Measurements from ENCODE around the gene SNX14.
"Not testable (repeated sequence)": the region's sequence is repeated elsewhere in the genome, so short reads cannot be mapped to it uniquely, and the experiment has no call there.

Gene SNX14, protein sequence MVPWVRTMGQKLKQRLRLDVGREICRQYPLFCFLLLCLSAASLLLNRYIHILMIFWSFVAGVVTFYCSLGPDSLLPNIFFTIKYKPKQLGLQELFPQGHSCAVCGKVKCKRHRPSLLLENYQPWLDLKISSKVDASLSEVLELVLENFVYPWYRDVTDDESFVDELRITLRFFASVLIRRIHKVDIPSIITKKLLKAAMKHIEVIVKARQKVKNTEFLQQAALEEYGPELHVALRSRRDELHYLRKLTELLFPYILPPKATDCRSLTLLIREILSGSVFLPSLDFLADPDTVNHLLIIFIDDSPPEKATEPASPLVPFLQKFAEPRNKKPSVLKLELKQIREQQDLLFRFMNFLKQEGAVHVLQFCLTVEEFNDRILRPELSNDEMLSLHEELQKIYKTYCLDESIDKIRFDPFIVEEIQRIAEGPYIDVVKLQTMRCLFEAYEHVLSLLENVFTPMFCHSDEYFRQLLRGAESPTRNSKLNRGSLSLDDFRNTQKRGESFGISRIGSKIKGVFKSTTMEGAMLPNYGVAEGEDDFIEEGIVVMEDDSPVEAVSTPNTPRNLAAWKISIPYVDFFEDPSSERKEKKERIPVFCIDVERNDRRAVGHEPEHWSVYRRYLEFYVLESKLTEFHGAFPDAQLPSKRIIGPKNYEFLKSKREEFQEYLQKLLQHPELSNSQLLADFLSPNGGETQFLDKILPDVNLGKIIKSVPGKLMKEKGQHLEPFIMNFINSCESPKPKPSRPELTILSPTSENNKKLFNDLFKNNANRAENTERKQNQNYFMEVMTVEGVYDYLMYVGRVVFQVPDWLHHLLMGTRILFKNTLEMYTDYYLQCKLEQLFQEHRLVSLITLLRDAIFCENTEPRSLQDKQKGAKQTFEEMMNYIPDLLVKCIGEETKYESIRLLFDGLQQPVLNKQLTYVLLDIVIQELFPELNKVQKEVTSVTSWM

DNA sequence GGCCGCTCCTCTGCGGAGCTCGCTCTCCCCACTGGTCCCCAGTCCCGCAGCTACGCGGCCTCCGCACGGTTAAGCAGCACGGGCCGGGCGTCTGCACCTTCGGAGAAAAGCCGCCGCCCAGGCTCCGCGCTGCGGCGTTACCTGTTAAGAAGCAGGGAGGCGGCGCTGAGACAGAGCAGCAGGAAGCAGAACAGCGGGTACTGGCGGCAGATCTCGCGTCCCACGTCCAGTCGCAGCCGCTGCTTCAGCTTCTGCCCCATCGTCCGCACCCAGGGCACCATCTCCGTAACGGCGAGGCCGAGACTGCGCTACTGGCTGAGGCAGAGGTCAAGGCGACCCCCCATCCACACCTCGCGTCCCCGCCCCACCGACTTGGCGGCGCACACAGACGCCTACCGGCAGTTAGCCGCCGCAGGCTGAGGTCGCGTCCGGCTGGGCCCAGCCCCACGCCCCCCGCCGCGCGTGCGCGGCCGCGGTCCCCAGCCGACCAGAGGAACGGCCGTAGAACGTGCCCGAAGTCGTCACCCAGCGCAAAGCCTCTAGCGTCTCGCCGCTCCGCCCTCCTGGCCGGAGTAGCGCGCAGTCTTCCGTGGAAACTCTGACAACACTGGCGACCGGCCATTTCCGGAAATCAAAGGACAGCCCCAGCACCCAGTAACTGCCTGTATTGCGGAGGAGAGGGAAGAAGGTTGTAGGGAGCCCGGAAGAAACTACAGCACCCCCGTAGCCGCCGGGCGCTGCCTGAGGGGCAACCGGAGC, at the start of gene SNX14:
SNX14 (minus strand) TSS at position 421 of the 759 bp plus-strand sequence; CDS start at position 281, 140 bp downstream.
- DNase-seq (ENCODE audit: low spot score) = peak; percentile 73

DNA sequence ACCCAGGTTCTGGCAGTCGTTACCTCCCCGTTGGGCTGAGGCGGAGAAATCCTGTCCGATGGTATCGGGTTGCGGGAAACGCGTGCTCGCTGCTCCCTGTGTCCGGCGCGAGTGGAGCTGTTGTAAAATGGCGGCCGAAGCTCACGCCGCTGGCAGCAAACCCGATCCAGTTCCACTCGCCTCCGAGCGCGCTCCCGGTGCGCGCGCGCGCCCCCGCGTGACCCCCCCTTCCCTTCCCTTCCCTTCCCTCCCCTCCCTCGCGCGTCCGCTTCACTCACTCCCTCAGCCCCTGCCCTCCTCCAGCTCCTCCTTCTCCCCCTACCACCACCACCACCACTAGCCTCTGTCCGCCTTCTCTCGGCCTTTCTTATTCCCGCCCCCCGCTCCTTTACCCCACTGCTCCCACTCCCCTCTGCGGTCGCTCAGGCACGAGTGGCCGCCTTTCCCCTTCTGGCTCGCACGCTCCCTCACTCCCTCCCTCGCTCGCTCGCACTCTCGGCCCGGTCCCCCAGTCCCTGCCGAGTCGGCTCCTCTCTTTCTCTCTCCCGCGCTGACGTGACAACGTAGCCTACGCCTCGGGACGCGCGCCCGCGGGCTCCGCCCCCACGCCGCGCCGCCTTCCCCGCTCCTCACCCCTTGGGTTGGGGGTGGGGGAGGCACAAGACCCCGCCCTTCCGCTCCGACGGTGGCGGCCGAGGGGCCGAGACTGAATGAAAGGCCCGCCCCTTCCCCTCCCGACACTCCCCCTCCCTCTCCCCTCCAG, 49.3 kb upstream of the SNX14 start, which contains the start of gene SYNCRIP:
SYNCRIP (minus strand) TSS at position 113 of the 763 bp plus-strand sequence. CDS start 1,447 bp downstream, outside the sequence.
- DNase-seq (ENCODE audit: low spot score) = peak; percentile 98

DNA sequence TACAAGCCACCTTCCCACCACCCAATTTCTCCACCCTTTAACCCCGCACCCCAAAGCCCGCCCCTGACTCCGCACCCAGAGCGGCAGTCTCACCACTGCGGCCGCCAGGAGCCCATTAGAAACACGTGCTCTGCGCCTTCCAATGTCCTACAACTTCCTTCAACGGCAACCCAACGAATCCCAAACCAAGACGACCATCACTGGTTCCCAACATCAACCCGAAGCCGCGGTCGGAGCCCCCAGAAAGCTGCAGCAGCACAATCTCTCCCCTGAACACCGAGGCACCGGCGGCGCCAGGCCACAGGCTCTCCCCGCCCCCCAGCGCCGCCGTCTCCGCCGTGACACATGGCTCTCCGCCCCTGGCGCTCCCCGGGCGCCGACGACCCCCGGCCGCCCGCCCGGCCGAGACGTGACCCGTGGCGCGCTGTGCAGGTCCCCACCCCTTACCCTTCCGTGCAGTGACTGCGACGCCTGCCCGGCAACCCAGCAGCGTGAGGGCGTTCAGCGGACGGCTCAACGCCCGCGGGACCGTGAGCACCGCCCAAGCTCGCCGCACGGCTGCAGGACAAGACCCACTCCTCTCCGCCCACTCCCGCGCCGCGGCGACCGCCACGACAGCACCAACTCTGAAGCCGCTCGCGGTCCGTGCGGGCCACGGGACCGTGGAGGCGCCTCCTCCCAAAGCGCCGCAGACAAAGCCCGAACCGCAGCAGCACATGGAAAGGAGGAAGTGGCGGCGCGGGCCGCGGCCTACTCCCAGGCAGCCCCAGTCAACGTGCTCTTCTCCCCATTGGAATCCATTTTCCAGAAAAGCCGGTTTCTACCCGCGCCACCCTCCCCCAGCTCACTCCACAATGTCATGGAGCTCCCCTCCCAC, 48.5 kb upstream of the SNX14 start:
- DNase-seq (ENCODE audit: low spot score) = peak; percentile 37

DNA sequence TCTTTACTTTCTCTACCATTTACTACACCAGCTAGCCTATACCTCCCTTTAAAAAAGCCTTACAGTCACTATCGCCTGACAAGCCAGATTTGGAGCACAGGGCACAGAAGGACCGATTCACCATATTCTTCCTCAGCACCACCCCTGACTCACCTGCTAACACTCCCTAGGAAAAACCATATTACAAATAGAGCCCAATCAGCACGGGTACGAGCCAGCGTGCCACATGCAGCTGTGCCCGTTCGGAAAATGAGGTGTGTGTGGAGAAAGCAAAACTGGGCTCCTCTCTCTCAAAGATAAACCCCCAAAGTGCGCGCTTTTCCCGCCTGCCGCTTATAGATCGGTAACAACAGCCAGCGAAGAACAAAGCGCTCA, 47.9 kb upstream of the SNX14 start:
- no peak for DNase-seq (ENCODE audit: low spot score)

DNA sequence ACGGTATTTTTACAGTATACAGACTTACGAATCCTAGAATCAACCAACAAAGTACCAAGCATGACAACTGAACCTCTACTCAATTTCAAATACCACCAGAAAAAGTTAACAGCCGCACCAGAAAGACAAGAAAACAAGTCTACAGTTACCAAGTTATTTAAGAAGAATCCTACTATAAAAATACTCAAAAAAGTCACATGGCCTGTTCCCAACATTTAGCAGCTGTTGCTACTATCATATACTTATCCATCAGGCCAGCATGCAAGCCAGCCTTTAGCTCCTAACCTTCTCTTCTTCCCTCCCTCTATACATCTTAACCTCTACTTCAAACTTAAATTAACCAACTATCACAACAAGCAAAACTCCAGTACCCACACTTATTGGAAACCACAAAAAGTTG, 47.2 kb upstream of the SNX14 start:
- DNase-seq (ENCODE audit: low spot score) = no peak

DNA sequence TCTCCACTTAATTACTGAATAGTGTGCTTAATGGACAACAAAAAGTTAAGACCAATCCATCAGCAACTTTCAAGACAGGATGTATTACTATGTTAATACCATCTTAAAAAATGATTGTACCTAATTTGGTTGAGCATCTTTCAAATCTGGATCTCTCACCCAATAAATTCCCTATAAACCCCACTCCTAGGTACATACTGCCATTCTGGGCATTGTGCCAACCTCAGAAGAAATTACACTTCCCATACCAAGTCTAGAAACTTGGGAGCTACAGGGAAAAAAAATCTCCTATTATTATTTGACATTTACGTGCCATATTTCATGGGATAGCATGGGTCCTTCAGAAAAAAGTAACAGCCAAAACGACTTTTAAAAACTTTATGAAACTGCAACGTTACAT, 43.9 kb upstream of the SNX14 start:
- no peak for DNase-seq (ENCODE audit: low spot score)

DNA sequence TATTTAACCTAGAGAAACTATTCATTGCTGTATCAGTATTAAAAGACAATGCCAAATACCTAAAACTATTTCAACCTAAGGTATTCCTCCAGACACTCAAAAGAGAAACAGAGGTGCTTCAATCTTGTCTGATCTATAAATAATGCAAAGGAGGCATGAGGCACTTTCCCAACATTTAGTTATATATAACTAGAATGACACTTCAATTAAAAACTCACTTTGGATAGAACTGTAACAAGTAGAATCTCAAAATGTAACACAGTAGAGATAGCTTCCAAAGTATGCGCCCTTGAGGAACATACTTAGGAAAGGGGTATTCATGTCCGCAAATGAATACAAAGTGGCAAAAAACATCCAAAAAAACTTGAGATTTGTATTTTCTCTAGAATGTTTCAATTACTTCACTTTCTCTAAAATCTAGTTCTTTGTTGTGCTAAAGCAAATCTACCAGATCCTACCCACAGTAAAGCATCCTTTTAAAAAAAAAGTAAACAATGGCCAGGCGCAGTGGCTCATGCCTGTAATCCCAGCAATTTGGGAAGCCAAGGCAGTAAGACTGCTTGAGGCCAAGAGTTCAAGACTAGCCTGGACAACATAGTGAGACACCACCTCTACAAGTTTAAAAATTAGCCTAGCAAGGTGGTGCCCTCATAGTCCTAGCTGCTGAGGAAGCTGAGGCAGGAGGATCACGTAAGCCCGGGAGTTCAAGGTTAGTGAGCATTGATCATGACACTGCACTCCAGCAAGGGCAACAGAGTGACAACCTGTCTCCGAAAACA, 38.7 kb upstream of the SNX14 start:
- no peak for DNase-seq (ENCODE audit: low spot score)

DNA sequence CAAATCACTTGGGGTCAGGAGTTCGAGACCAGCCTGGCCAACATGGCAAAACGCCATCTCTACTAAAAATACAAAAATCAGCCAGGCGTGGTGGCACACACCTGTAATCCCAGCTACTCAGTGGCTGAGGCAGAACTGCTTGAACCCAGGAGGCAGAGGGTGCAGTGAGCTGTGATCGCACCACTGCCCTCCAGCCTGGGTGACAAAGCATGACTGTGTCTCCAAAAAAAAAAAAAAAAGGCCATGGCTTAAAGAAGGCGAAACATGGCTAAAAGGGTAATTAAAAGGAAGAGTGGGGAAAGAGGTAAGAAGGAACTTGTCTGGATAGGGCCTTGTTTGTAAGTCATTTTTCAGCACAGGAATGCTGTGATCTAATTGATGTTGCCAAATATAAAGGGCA, 37.5 kb upstream of the SNX14 start:
- not testable (repeated sequence) for DNase-seq (ENCODE audit: low spot score)

DNA sequence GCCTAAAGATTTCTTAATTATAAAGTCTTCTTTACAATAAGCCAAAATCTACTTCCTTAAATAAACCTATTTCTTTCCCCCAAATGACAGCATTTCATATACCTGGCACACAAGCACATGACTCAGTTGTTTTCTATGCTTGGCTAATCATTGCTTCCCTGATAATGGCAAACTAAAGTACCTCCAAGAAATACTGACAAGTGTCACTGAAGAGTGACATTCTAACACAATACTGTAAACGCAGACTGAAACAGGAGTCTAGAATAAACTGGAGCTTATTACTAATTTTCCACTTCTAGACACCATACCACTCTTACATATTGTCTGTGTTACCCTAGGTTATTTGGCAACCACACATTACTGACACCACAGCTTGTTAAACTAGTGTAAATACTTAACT, 34.7 kb upstream of the SNX14 start:
- DNase-seq (ENCODE audit: low spot score) = no peak

DNA sequence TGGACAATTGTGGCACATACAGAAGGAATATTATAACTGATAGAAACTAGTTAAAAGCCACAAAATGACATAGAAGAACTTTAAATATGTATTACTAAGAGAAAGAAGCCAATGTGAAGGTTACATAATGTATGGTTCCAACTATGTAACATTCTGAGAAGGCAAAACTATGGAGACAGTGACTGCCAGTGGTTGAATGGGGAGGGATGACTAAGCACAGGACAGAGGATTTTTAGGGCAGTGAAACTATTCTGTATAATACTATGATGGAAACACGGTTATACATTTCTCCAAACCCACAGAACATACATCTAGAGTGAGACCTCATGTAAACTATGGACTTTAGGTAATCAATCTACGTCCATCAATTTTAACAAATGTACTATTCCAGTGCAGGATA, 26.6 kb upstream of the SNX14 start:
- DNase-seq (ENCODE audit: low spot score) = no peak

DNA sequence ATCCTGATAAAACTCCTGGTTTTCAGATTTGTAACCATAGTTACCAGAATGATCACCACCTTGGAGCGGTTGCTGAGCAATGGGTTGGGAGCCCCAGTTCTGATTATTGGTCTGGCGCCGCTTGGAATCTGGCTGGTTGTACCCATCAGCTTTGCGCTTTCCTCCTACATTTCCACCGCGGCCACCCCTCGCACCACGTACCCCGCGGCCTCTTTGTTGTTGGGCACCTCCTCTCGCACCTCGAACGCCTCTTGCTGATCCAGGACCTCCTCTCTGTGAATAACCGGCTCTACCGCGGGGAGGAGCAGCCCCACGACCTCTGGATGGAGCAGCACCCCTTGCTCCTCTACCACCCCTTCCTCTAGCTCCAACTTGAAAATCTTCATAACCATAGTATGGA, 21.1 kb upstream of the SNX14 start:
- no peak for DNase-seq (ENCODE audit: low spot score)

DNA sequence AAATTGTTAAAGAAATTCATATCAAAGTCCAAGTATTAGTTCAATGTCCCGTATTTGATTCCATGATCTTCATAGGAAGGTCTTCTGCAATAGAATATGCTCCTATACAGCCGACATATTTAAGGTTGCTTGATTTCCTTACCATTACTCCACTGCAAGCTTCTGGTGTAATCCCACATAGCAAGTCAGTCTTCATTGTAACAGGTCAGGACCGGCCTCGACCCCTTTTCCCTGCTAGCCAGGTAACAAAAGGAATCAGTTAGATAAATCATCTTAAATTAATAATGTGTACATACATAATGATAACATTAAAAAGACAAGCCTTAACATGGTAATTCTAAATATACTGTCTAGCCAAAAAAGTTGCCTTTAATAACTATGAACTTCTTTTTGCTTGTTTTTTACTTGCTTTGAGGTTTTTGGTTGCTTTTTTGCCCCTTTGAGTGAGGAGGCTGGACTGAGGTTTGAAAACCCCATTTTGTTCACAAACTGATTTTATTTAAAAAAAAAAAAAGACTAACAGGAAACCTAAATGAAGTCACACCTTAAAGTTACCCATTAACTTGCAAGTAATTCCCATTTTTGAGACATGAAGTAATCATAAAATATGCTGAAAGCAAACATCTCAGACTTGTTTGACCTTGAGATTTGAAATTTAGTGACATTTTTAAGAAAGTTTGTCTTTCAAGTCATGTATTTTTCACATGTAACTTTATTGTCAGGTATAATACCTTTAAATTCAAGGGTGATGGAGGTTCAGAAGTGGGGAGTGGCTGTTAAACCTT, 19.2 kb upstream of the SNX14 start:
- no peak for DNase-seq (ENCODE audit: low spot score)

DNA sequence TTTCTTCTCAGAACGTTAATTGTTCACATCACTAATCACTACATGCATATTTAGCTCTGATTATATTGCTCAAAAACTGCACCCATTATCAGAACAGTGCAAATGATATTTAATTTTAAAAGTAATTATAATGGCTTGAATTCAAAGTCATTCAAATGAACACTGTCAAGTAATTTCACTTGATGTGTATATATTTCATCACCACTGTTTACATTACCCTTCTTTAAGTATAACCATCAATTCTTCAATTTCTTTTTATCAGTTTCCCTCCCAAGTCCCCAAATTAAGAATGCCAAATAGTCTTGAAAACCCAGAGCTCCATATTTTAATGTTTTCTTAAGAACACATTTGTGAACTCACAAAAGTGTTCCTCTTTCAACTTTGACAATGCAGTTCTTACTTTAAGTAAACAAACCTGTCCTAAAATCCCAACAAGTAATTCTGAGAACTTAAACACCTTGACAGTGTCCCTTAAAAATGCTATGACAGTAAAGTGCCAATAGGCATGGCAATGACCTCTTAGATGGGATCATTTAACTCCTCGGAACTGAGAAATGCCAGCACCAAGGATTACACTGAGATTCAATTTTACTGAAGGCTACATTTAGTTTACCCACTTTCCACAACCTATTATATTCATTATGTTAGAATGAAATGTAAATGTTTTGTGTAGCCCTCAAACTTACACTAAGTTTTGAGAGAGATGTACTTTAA, 16.7 kb upstream of the SNX14 start:
- no peak for DNase-seq (ENCODE audit: low spot score)

DNA sequence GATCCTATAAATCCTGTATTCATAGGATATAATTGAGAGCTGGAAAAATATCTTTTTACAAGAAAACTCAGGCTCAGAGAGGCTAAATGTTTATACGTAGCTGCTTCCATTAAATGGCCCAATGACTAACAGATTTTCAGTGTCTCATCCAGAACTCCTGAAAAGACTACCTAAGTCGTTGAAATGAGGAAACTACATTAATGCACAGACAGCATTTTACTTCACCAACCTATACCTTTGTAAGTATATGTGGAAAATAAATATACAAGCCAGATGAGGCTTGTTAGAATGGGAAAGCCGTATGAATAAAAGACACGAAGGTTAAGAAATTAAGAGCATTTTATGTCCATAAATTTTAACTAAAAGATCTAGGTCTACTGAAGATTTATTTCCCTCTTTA, 8.4 kb upstream of the SNX14 start:
- no peak for DNase-seq (ENCODE audit: low spot score)

DNA sequence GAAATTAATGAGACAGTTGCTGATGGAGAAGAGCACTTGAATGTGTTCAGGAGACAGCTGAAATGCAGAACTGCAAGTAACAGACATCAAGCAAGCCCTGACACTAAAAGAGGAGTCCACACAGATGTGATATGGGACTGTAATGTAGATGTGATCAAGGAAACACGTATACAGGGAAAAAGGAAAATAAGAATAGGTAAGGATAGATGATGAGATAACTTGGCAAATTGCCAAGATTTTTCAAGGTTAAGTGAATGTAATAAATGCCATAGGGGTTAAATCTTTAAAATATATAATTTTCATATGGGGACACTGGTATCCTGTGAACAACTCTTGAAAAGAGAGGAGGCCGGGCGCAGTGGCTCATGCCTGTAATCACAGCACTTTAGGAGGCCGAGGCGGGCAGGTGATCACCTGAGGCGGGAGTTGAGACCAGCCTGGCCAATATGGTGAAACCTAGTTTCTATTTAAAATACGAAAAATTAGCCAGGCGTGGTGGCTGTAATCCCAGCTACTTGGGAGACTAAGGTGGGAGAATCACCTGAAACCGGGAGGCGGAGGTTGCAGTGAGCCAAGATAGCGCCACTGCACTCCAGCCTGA, 7.2 kb upstream of the SNX14 start:
- DNase-seq (ENCODE audit: low spot score) = no peak

DNA sequence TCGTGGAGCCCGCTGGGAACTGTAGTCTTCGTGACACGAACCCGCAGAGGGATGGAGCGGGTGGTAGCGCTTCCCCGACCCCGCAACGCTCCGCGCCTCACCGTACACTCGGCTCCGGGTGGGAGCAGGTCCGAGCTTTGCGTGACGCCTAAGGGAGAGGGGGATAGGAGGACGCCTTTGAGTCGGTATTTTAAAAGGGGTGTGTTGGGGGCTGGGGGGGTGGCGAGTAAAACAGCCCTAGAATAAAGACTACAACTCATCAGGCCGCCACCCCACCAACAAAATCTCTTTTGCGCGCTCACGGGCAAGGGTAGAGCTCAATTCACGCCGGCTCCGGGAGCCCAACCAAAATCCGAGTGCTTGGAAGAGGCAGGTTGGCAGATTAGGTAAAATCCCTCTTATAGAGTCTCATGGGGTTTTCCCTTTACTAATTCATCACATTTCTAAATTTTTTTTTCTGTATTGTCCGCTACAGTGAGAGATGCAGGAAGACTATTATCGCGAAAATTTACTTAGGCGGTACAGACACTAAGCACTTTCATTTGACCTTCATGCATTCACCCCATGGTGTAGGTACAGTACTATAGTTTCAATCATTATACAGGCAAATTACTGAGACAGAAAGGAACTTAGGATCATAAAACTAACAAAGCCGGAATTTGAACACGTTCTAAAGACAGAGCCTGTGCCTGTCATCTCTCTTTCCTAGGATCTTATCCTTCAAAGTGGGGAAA, 706 bp upstream of the SNX14 start:
- peak; percentile 16 for DNase-seq (ENCODE audit: low spot score)

DNA sequence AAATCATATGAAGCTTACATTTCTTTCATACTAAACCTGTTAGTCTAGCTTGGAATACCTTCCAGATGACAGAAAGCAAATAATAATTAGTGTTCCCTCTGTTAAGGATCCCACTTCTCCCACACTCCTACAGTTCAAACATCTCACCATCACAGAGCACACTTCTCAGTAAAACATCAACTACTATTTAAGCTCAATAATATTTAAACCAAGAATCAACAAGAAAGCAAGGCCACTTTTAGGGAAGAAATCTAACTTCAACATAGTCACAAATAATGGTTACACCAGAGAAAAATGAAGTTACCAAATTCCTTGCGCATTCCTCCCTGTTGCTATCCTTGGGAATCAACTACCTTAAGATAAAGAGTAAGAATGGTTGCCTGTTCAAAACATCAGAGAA, 1.6 kb downstream of the SNX14 start:
- DNase-seq (ENCODE audit: low spot score) = no peak

Data from CD4-positive, alpha-beta T cell treated with Interleukin-6 at 100 ng/mL for 8 hours (primary cell).